ENCODE results near the gene ASPSCR1.
"Not testable (repeated sequence)": the region's sequence is repeated elsewhere in the genome, so short reads cannot be mapped to it uniquely, and the experiment has no call there.

Gene ASPSCR1

DNA sequence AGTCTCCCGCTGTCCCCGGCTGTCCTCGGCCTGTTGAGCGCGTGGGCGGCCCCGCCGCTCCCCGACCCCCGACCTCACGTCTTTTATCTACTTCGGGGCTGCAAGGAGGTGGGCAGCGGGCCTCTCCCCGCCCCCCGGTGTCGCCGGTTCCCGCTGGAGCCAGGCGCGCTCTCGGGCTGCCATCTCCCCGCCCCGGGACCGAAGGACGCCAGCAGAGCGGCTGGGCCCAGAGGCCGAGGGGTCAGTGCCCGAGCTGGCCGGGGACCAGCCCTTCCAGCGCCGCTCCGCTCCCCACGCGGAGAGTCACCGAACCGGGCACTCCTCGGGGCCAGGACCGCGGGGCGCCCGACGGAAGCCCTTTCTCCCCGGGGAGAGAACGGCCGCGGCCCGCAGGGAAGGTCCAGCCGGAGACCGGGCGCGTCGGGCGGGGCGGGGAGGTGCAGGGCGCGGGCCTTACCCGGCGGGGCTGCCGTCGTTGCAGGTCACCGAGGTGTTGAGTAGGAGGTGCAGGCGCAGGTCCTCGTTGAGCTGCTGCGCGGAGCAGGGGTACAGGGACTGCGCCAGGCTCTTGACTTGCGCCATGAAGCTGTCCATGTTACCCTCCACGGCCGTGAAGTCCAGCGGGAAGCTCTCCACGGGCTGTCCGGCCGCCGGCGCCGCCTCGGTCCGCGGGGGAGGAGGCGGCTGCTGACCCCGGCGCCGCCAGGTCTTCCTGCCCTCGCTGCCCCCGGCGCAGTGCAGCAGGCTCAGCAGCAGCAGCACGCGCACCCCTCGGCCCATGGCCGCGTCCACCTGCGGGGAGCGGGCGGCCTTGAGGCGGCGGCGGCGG, 17.1 kb upstream of the ASPSCR1 start:
- DNase-seq (ENCODE audit: low read depth): no peak

DNA sequence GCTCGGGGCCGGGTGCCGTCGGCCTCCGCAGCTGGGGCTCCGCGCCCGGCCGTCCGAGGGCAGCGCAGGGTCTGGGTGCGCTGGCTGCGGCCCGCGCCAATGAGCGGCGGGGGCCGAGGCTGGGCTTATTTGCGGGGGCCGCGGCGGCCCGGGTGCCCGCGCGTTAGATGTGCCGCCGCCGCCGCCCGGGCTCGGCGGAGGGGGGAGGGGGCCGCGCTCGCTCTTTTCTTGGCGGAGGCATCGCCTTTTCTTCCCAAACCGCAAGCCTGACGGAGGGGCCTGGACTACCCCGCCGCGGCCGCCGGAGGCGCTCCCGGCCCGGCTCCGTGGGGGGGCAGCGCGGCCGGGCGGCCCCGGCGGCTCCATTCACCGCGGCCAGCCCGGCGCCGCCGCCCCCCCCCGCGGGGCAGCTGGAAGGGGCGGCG, 16.3 kb upstream of the ASPSCR1 start, which contains the start of gene NOTUM:
TSS of gene NOTUM (minus strand) at position 101 of the 425 bp plus-strand sequence. CDS start 278 bp downstream, outside the sequence.
- no peak for DNase-seq (ENCODE audit: low read depth)

DNA sequence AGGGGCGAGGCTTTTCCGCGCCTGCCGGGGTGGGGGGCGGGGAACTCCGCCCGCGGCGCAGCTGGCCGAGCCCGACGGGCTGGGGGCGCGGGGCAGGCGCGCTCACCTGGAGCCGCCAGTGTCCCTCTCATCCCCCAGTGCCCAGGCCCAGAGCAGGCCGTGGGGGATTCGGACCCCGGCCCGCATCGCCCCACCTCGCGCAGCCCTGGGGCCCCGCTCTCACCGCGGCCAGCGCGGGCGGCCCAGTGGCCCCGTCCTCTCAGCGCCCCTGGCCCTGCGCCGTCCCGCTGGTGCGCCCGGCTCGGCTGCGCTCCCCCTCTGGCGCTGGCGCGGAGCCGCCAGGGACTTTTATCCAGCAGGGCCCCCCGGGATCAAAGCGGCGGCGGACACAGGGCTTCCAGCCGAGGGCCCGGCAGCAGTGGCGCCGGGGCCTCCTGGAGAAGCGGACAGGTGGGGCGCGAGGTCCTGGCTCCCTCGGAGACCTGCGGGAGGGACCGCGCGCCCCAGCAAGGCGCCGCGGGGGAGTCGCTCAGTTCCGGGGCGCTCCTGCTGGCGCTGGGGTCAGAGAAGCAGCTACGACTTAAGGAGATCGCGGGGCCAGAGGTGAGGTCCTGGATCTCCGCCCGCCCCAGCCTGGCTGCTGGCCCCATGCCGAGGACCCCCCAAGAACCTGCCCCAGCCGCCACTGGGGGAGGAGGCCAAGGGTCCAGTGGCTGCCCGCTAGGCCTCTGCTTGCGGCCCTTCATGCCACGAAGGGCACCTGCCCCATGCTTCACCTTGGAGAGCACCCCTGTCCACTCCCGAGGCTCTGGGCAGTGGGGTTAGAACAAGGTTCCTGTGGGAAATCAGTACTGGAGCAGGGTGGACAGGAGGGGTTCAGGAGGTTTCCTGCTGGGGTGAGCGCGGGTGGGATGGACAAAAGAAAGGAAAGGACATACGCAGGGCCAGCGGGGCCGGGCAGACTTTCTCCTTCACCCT, 15.6 kb upstream of the ASPSCR1 start:
- no peak for DNase-seq (ENCODE audit: low read depth)

DNA sequence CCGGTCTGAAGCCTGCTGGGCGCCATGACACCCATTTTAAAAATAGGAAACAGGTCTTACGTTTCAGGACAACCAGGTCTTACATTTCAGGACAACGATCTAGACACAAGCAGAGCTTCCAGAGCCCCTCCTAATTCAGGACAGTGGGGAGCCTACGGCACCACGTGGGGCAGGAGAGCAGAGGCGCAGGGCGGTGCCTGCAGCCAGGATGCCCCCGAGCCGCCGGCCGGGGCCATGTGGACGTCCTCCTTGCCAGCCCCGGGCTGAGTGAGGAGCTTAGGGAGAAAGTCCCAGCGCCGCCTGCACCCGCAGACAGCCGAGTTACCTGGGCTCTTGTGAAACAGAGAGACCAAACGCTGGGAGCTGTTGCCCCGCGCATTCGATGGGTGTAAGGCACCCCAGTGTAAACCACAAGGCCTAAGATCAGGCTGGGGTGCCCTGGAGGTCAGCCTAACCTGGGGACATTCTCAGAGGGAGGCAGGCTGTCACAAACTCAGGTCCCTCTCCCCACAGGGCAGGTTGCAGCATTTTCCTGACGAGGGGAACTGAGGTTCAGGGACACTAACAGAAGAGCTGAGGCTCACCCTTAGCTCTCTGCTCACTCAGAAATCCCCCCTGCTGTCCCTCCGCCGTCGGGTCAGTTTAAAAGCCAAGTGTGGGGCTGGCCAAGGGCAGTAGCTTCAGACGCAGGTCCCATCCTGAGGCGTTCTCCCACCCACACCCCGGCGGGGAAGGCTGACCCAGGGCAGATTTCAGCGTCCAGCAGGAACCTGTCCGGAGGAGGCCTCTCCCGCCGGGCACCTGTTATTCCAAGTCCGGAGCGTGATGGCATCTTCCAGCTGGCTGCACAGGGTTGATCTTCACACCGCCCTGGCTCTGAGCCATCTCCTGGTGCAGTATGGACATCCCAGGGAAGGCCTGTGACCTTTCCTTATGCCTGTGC, 14.7 kb upstream of the ASPSCR1 start:
- no peak for DNase-seq (ENCODE audit: low read depth)

DNA sequence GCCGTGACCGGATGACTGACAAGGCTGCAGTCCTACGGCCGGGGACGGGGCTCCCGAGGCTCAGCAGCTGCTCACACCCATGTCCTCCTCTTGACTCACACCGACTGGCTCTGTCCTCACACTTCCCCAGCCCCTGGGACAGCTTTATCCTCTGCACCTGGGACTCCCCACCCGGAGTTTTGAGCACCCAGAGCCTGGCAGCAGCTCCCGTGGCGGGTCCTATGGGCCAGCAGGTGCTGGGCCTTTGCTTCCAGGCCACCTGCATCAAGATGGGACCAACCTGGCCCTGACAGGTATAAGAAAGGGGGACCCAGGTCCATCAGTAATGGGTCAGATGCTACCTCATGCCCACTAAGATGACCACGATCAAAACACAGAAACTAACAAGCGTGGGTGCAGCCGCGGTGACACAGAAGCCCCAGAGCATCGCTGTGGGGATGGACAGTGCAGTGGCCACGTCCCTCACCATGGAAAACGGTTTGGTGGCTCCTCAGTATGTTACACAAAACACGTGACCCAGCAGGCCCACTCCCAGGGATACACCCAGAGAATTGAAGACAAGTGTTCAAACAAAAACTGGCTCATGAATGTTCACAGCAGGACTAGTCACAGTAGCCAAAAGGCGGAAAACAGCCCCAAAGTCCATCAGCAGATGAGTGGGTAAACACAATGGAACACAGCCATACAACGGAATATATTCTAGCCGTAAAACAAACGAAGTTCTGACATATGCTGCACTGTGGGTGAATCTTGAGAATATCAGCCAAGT, 13.2 kb upstream of the ASPSCR1 start:
- no peak for DNase-seq (ENCODE audit: low read depth)

DNA sequence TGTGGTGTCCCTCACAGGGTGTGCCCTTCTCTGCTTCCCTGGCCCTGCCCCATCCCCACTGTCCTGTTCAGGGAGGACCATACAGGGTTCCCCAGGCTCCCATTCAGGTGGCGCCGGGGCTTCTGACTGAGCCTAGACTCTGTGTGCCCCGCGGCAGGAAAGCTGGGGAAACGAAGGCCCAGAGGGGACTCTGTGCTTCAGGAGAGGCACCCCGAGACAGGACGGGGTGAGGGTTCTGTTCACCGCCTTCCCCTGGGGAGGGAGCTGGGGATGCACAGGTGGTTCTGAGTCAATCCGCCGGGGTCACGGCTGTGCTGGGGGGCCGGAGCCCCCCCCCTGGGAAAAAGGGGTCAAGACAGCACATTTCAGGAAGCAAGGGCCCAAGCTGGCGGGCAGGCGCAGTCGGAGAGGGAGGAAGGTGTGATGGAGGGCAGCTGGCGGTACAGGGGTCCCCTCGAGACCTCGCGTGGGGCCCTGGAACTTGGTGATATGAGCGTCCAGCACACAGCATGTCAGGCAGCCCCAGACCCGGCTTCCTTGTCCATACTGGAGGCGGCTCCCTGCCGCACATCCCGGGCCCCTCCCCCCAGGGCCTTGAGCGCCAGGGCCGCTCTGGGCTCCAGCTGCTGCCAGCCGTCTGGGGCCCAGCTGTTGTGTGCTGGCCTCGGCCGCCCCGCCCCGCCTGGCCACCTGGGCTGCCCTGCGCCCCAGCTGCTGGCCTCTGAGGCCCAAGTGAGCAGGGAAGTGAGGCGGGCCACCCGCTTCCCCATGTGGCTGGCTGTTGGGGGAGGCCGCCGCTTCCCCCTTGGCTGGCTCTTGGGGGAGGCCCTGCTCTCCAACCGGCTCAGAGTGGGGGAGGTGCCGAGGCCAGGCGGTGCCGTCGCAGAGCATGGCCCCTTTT, 10.8 kb upstream of the ASPSCR1 start:
- no peak for DNase-seq (ENCODE audit: low read depth)

DNA sequence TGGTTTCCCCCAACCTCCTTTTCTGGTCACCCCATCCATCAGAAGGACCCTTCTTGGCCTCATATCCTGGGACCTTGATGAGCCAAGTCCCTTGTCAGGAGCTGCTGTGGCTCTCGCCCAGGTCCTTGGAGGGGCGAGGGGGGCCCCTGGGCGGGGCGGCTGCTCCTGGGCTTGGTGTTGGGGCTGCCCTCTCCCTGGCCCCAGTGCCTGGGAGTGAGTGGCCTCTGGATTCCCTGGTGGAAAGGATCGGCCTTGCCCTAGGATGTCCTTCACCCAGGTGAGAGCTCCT, 10.2 kb upstream of the ASPSCR1 start:
- no peak for DNase-seq (ENCODE audit: low read depth)

DNA sequence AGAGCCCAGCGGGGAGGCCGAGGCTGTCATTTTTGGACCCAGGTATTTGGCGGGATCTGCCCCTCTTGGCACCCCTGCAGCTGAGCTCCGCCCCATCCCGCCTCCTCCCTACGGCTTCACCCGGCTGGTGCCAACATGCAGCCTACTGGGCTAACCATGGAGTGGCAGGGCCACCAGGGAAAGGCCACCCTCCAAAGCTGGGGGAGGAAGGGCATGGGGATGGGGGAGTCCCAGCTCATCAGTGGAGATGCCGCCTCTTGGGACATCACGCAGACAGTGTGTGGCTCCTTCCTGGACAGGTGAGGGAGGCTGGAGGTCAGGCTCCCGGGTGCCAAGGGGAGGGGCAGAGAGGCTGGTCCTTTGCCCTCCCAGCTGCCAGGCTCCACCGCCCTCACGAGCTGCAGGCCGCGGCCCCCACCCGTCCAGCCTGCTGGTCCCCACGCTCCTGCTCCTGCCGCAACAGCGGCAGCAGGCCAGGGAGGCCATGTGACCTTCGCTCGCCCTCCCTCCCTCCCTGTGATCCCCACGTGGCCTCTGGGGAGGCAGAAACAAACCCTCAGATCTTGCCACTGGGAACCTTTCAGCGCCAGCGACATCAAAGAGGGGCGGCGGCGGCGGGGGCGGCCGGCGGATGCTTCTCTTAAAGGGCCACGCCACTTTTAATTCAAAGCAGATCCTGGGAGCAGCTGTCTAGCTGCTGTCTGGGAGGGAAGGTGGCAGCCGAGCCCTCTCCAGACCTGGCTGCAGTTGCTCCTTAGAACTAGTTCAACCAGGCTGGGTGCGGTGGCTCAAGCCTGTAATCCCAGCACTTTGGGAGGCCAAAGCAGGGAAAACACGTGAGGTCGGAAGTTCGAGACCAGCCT, 9.7 kb upstream of the ASPSCR1 start:
- peak; percentile 70 for DNase-seq (ENCODE audit: low read depth)

DNA sequence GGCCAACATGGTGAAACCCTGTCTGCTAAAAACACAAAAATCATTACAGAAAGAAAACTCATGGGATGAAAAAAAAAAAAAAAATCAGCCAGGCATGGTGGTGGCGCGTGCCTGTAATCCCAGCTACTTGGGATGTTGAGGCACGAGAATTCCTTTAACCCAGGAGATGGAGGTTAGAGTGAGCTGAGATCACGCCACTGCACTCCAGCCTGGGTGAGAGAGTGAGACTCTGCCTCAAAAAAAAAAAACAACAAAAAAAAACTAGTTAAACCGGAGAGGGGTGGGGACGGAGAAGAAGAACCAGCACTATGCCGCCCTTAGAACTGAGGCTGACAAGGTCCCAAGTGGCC, 9.1 kb upstream of the ASPSCR1 start:
- DNase-seq (ENCODE audit: low read depth): no peak

DNA sequence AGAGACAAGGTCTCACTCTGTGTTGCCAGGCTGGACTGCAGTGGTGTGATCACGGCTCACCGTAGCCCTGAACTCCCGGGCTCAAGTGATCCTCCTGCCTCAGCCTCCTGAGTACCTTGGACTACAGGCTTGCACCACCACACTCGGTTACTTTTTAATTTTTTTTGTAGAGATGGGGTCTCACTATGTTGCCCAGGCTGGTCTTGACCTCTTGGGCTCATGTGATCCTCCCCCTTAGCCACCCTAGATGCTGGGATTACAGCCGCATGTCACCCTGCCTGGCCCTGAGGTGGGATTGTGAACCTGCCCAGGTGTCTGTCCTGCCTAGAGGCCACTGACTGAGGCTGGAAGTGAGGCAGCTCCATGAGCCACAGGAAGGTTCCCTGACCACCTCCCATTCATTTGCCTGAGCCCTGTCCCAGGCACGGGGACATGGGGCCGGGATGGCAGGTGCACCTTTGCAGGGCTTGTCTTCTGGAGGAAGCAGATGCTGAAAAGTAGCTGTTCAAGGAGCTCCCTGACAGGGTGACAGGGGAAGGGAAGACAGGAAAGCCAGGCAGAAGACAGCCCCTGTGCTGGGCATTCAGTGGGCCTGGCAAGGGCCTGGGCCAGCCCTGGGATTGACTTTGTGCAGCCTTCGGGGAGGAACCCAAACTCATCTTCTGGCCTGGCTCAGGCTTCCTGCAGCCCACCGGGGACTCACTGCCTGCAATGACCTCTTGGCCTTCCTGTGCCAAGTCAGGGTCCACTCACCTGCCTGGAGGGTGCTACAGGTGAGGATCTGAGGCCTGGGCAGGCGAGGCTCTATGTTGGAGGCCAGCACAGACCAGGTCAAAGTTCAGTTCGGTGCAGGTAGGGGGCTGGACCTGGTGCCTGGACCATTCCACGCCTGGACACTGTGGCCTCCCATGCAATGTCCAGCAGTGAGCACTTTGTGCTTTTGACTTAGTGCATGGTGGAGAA, 8.3 kb upstream of the ASPSCR1 start:
- no peak for DNase-seq (ENCODE audit: low read depth)

DNA sequence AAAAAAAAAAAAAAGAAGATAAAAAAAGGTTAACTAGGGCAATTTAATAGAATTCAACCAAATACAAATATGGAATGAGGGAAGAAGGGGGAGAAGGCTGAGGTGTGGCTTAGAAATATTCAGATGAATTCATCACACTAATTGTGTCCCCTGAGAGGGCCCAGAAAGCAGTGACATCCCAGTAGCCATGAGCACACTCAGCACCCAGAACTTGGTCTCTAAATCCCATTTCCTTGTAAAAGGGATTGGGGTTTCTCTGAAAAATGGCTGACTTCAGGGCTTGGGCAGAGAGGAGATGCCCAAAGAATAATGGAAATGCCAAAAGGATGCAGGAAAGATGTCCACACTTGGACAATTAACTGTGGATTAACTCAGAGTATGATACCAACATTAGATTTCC, 4.0 kb upstream of the ASPSCR1 start:
- no peak for DNase-seq (ENCODE audit: low read depth)

DNA sequence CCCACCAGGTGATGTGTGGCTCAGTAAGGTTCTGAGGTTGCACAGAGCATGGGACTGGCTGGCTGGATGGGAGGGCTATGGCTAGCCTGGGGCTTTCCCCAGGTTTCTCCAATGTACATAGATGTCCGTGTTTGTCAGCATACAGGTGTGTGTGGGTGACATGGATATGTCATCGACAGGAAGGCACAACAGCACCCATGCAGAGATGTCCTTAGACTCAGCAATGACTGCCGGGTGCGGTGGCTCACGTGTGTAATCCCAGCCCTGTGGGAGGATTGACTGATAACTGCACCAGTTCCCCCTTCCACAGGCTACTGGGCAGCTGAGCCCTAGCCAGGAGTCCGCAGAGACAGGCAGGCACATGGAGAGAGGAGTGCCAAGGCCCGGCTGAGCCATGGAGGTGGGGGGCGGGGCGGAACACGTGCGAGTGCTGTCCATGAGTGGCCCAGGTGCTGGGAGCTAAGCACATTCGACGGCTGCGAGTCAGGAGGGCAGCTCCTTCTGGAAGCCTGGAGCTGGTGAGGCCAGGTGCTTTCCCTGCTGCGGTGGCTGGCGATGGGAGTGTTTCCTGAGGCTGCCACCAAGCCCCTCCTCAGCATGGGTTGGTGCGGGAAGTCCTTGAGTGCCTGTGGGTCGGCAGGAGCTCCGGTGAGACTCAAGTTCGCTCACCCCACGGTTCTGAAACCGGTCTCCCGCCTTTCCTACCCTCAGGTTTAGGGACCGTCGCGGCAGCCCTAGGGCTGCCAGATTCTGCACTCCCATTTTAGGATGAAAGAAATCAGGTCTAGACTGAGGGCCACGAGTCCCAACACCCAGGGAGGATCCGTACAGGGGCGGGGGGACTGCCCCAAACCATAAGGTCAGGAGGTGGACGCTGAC, 858 bp upstream of the ASPSCR1 start:
- DNase-seq (ENCODE audit: low read depth): no peak

DNA sequence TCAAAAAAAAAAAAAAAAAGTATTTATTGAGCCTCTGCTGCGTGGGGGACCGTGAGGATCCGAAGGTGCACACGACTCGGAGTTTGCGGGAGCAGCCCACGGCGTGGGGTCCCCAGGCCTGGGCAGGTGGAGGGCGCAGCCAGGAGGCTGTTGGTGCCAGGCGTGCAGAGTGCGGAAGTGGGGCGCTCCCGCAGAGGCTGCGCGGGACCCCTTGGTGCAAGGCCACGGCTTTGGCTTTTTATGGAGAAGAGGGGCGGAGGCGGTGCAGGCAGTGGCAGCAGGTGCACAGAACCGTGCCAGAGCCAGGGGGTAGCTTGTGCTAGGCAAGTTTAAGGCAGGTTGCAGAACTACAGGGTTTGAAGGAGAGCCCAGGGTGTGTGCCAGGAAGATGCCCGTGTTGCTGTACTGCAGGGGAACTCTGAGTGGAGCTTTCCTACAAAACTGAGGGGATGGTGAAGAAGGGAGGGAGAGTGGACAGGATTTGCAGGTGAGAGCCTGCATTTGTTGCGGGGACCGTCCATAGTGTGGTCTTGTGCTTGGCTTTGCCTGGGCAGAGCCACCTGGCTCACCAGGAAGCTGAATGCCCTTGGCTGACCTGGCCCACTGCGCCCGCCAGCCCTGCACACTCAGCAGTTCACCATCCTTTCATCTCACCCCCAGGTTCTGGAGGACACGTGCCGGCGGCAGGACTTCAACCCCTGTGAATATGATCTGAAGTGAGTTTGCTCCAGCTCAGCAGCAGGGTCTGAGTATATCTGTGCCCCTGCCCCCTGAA, 1.3 kb downstream of the ASPSCR1 start:
- DNase-seq (ENCODE audit: low read depth): no peak

DNA sequence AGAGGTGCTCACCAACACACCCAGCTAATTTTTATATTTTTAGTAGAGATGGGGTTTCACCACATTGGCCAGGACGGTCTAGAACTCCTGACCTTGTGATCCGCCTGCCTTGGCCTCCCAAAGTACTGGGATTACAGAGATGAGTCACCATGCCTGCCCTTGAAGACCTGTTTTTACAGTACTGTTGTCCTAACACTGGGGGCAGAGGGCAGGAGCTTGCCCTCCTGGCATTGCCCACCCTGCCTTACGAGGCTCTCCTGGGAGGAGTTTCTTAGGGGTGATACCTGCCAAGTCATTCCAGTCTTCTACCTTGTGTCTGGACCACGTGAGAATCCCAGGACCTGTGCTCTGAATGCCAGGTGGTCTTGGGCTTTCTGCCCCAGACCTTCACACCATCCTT, 2.7 kb downstream of the ASPSCR1 start:
- no peak for DNase-seq (ENCODE audit: low read depth)

DNA sequence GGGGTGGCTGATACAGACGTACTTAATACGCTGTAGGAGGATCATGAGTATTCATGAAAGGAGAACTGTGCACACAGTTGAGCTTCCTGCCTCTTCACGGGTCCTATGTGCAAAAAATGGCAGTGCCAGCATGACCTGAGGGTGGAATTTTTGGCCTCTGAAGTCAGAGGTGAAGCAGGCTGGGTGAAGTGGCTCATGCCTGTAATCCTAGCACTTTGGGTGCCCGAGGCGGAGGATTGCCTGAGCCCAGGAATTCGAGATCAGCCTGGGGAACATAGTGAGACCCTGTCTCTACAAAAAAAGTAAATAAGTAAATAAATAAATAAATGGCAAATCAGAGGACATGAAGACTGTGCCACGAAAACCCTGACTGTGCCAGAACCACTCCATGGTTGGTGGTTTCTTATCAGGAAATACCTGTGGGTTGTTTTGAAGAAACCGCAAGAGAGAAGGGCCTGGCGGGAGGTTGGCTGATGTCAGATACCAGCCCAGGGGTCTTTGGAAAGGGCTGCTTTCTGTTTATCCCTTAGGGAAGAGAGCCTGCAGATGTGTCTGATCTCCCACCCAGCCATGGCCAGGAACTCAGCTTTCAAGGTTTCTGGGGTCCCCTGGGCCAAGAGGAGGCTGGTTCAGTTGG, 3.4 kb downstream of the ASPSCR1 start:
- DNase-seq (ENCODE audit: low read depth): peak; percentile 69

DNA sequence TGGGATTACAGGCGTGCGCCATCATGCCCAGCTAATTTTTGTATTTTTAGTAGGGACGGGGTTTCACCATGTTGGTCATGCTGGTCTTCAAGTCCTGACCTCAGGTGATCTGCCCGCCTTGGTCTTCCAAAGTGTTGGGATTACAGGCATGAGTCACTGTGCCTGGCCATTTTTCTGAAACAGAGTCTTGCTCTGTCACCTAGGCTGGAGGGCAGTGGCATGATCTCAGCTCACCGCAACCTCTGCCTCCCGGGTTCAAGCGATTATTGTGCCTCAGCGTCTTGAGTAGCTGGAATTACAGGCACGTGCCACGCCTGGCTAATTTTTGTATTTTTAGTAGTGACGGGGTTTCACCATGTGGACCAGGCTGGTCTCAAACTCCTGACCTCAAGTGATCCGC, 4.1 kb downstream of the ASPSCR1 start:
- not testable (repeated sequence) for DNase-seq (ENCODE audit: low read depth)

Data from amniotic epithelial cell (primary cell).